Mammary epithelial cell (primary cell): ENCODE measurements around the gene PDX1.

ENCODE experiments used
- EZH2 ChIP-seq: IDR thresholded peaks from 2 replicates; pipeline ENCODE4 v1.6.1; 2012; ENCODE audit warnings: low read length, inconsistent platforms, borderline replicate concordance
- TF ChIP-seq, protein P1 (sequence below), 2 donors: IDR thresholded peaks in 1 of 2; conservative IDR thresholded peaks in 1 of 2; 2 replicates each; pipeline ENCODE4 v1.5.1; 2011 to 2012; ENCODE audit warnings: inconsistent platforms in 2 of 2, low read length in 2 of 2, mild to moderate bottlenecking in 2 of 2, control low read depth in 1 of 2, low read depth in 1 of 2; ENCODE audit not compliant: insufficient read depth in 1 of 2; ENCODE audit errors: extremely low read depth in 1 of 2

DNA sequence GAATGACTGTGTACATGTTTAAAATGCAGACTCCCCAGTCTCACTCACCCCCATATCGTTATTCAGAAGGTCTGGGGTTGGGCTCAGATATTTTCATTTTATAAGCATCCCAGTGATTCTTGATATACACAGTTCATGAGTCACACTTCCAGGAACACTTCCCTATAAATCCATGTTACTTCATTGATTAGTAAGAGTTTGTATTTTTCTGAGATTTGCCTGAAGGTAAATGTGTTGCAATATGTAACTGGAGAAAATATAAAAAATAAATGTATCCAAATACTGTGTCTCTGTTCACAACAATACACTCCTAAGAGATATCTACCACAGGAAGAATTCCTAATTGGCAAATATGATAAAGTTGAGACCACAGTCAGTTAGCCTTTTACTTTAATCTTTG is 6.6 kb upstream of the PDX1 start:
- TF ChIP-seq, protein P1, sequence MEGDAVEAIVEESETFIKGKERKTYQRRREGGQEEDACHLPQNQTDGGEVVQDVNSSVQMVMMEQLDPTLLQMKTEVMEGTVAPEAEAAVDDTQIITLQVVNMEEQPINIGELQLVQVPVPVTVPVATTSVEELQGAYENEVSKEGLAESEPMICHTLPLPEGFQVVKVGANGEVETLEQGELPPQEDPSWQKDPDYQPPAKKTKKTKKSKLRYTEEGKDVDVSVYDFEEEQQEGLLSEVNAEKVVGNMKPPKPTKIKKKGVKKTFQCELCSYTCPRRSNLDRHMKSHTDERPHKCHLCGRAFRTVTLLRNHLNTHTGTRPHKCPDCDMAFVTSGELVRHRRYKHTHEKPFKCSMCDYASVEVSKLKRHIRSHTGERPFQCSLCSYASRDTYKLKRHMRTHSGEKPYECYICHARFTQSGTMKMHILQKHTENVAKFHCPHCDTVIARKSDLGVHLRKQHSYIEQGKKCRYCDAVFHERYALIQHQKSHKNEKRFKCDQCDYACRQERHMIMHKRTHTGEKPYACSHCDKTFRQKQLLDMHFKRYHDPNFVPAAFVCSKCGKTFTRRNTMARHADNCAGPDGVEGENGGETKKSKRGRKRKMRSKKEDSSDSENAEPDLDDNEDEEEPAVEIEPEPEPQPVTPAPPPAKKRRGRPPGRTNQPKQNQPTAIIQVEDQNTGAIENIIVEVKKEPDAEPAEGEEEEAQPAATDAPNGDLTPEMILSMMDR (conservative IDR thresholded peaks at IDR 0.05 in 1 of 2, IDR thresholded peaks at IDR 0.05 in 1 of 2; ENCODE audit: extremely low read depth in 1 of 2, insufficient read depth in 1 of 2, low read depth in 1 of 2, low read length in 2 of 2): no peak
- no peak for TF ChIP-seq EZH2
